OCI-LY1 (cell line): ENCODE measurements around the gene CCNB3.
A peak's percentile ranks its signal among the peaks of the same experiment; 100 is the strongest.

Experiments
- H2AFZ ChIP-seq: fragments of 200-600 bp; sonication (generic), shearing (Covaris generic); 2 replicates; pipeline ENCODE4 v1.6.0; 2014; ENCODE audit warnings: antibody characterized with exemption, mild to moderate bottlenecking, low read length
- H3F3A ChIP-seq: fragments of 200-600 bp; sonication (generic), shearing (Covaris generic); 2 replicates; pipeline ENCODE4 v1.6.0; 2014; ENCODE audit warnings: mild to moderate bottlenecking, antibody characterized with exemption, low read length, moderate library complexity; ENCODE audit not compliant: insufficient read depth
- H3K27ac ChIP-seq: fragments of 200-600 bp; sonication (generic); 2 replicates; pipeline ENCODE4 v1.5.1; 2014; ENCODE audit warnings: low read length, mixed run types, mild to moderate bottlenecking, low read depth; ENCODE audit not compliant: poor library complexity, severe bottlenecking
- H3K27me3 ChIP-seq: fragments of 200-600 bp; sonication (generic); 2 replicates; pipeline ENCODE4 v1.6.0; 2014; ENCODE audit warnings: antibody characterized with exemption, mild to moderate bottlenecking, low read length, moderate library complexity; ENCODE audit not compliant: insufficient read depth
- H3K36me3 ChIP-seq: fragments of 200-600 bp; sonication (generic); 2 replicates; pipeline ENCODE4 v1.6.1; 2014; ENCODE audit warnings: mild to moderate bottlenecking, antibody characterized with exemption, low read length, moderate library complexity, mixed read lengths; ENCODE audit not compliant: insufficient read depth
- H3K4me1 ChIP-seq: fragments of 200-600 bp; sonication (generic); 2 replicates; pipeline ENCODE4 v1.5.1; 2014; ENCODE audit warnings: mild to moderate bottlenecking, low read length, moderate library complexity; ENCODE audit not compliant: insufficient read depth, severe bottlenecking
- H3K4me2 ChIP-seq: fragments of 200-600 bp; sonication (generic), shearing (Covaris generic); 2 replicates; pipeline ENCODE4 v1.6.1; 2014; ENCODE audit warnings: low read length
- H3K4me3 ChIP-seq: fragments of 200-600 bp; sonication (generic); 2 replicates; pipeline ENCODE4 v1.5.1; 2014; ENCODE audit warnings: low read length, low read depth, mild to moderate bottlenecking, mixed read lengths; ENCODE audit not compliant: poor library complexity, severe bottlenecking
- H3K79me2 ChIP-seq: fragments of 200-600 bp; shearing (Covaris generic); 2 replicates; pipeline ENCODE4 v1.6.1; 2016; ENCODE audit warnings: mixed run types, low read length, mixed read lengths; ENCODE audit not compliant: insufficient read depth
- H3K9ac ChIP-seq: fragments of 200-600 bp; sonication (generic), shearing (Covaris generic); 2 replicates; pipeline ENCODE4 v1.6.1; 2014; ENCODE audit warnings: mild to moderate bottlenecking, low read length, mixed read lengths
- H3K9me2 ChIP-seq: fragments of 200-600 bp; sonication (generic), shearing (Covaris generic); 2 replicates; pipeline ENCODE4 v1.6.1; 2014; ENCODE audit warnings: low read depth, mild to moderate bottlenecking, low read length, mixed read lengths
- H3K9me3 ChIP-seq: fragments of 200-600 bp; shearing (Covaris generic); 2 replicates; pipeline ENCODE4 v1.6.1; 2014; ENCODE audit warnings: low read length, mixed read lengths
- H4K20me1 ChIP-seq: fragments of 200-600 bp; sonication (generic), shearing (Covaris generic); 2 replicates; pipeline ENCODE4 v1.6.0; 2016; ENCODE audit warnings: mild to moderate bottlenecking, low read length; ENCODE audit not compliant: insufficient read depth
- CTCF ChIP-seq: fragments of 200-600 bp; sonication (generic), shearing (Covaris generic); IDR thresholded peaks from 2 replicates; pipeline ENCODE4 v1.5.1; 2017; ENCODE audit warnings: mild to moderate bottlenecking, antibody characterized with exemption, low read length, moderate library complexity, mixed read lengths
- EZH2 ChIP-seq: fragments of 200-600 bp; sonication (generic), shearing (Covaris generic); IDR thresholded peaks from 2 replicates; pipeline ENCODE4 v1.8.0; 2017; ENCODE audit warnings: borderline replicate concordance, mixed run types, mild to moderate bottlenecking, antibody characterized with exemption, low read length, moderate library complexity, mixed read lengths

The CCNB3 gene

GRCh38 chrX:50204364-50204899, at the start of gene CCNB3:
TSS of gene CCNB3 (plus strand) at chrX:50204765. CDS start at chrX:50285164, 80,399 bp downstream.
- H3K4me2 ChIP-seq = peak within 1 kb of the TSS; percentile 67
- peak within 1 kb of the TSS; percentile 52 for H3K4me3 ChIP-seq
- H4K20me1 ChIP-seq = no peaks in the 10 kb centered on the region
- H3K9me3 ChIP-seq = no peaks in the 10 kb centered on the region
- H3K27ac ChIP-seq = peak within 1 kb of the TSS; percentile 33
- 0 out of 2 replicates have a peak within 1 kb of the TSS, but pooled peaks have one; percentile 16 for H2AFZ ChIP-seq
- no peaks in the 10 kb centered on the region for H3K27me3 ChIP-seq
- no peak for TF ChIP-seq EZH2
- TF ChIP-seq CTCF = peak; percentile 33; the same call in 1 of the 2 replicates
- no peaks in the 10 kb centered on the region for H3K9me2 ChIP-seq
- no peaks in the 10 kb centered on the region for H3F3A ChIP-seq
- H3K9ac ChIP-seq = peak within 1 kb of the TSS; percentile 65
- peaks cover 6% of the 10 kb centered on the region for H3K4me1 ChIP-seq
- no peaks in the 10 kb centered on the region for H3K36me3 ChIP-seq
- H3K79me2 ChIP-seq = no peaks in the 10 kb centered on the region

GRCh38 chrX:50157545-50158135, 46.9 kb upstream of the CCNB3 start:
- no peak overlapping the region for H3K4me2 ChIP-seq
- no peak for TF ChIP-seq EZH2
- no peak for TF ChIP-seq CTCF
- no peaks in the 10 kb centered on the region for H3K27me3 ChIP-seq
- no peak overlapping the region for H3K27ac ChIP-seq
- no peak overlapping the region for H2AFZ ChIP-seq
- H3K9me3 ChIP-seq = no peaks in the 10 kb centered on the region
- H3F3A ChIP-seq = no peaks in the 10 kb centered on the region
- H4K20me1 ChIP-seq = no peaks in the 10 kb centered on the region
- no peaks in the 10 kb centered on the region for H3K4me1 ChIP-seq
- no peak overlapping the region for H3K9ac ChIP-seq
- no peak overlapping the region for H3K4me3 ChIP-seq
- no peaks in the 10 kb centered on the region for H3K9me2 ChIP-seq
- no peaks in the 10 kb centered on the region for H3K79me2 ChIP-seq
- no peaks in the 10 kb centered on the region for H3K36me3 ChIP-seq

GRCh38 chrX:50158593-50158992, 46.0 kb upstream of the CCNB3 start:
- Histone ChIP-seq H2AFZ (no peak overlapping the region), H4K20me1 (no peaks in the 10 kb centered on the region), H3K9me2 (no peaks in the 10 kb centered on the region), H3F3A (no peaks in the 10 kb centered on the region), H3K4me3 (no peak overlapping the region), H3K9me3 (no peaks in the 10 kb centered on the region), H3K9ac (no peak overlapping the region), H3K4me1 (no peaks in the 10 kb centered on the region), H3K27me3 (no peaks in the 10 kb centered on the region), H3K36me3 (no peaks in the 10 kb centered on the region), H3K79me2 (no peaks in the 10 kb centered on the region), H3K27ac (no peak overlapping the region), H3K4me2 (no peak overlapping the region)
- TF ChIP-seq EZH2 = no peak
- TF ChIP-seq CTCF = no peak
